ENCODE measurements around the gene POU2F1. TPM values are rescaled to one million over a fixed set of nuclear protein-coding genes. Genes with fewer than 3 reads are reported as not detected.

The POU2F1 gene
- total RNA-seq, result 83.6 TPM

DNA sequence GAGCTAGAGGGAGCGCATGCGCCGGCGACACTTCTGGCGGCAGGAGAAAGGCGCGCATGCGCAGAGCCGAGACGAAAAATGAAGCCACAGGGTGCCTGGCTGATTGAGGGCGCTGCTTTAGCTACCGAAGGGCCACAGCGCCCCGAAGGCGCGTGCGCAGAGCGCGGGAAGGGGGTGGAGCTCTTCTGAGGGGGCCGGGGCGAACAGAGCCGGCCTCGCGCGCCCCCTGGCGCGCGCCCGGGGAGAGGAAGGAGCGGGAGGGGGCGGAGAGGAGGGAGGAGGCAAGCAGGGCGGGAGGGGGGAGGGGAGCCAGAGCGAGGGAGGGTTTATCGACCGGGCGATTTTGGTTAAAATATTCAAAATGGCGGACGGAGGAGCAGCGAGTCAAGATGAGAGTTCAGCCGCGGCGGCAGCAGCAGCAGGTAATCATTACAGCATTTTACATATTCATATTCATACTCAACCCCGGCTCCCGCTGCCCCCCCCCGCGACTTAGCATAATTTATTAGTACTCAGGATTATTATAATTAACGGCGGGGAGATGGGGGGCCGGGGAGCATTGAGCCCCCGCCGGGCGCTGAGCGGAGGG lies at the start of gene POU2F1:
POU2F1 (plus strand) TSS at position 350 of the 589 bp plus-strand sequence; CDS start at position 362, 12 bp downstream.

Other genes with a start within 250 kb of the POU2F1 start
- gene ILDR2, start 245.3 kb upstream of the POU2F1 start, total RNA-seq, result 30.4 TPM
- gene MAEL, start 231.6 kb upstream of the POU2F1 start, total RNA-seq, result 1.6 TPM
- gene GPA33, start 130.5 kb upstream of the POU2F1 start, total RNA-seq, result not detected
- gene STYXL2, start 126.8 kb upstream of the POU2F1 start, total RNA-seq, result under 0.01 TPM